GM19328 (cell line): ENCODE results near the gene FARS2.
A peak's percentile ranks its signal among the peaks of the same experiment; 100 is the strongest.

ENCODE experiments used
- ATAC-seq: cut with Tn5 transposase; IDR thresholded peaks from one replicate; pipeline ENCODE4 v1.9.1; 2021; ENCODE audit warnings: mild to moderate bottlenecking, moderate library complexity; ENCODE audit not compliant: unreplicated experiment

The FARS2 gene

GRCh38 chr6:5493806-5494205 lies 232.5 kb downstream of the FARS2 start:
- ATAC-seq, result no peak

GRCh38 chr6:5497896-5498578 lies 236.7 kb downstream of the FARS2 start:
- no peak for ATAC-seq

GRCh38 chr6:5498579-5498899 lies 237.2 kb downstream of the FARS2 start:
- no peak for ATAC-seq

GRCh38 chr6:5499644-5500306 lies 238.5 kb downstream of the FARS2 start:
- ATAC-seq, result no peak

GRCh38 chr6:5501837-5502236 lies 240.5 kb downstream of the FARS2 start:
- ATAC-seq, result no peak

GRCh38 chr6:5504078-5504477 lies 242.8 kb downstream of the FARS2 start:
- ATAC-seq, result no peak

GRCh38 chr6:5506149-5506548 lies 244.8 kb downstream of the FARS2 start:
- no peak for ATAC-seq

- ATAC-seq, result peak; percentile 32
Measured at GRCh38 chr6:5506597-5506996, 245.3 kb downstream of the FARS2 start.

GRCh38 chr6:5507131-5507681 lies 245.9 kb downstream of the FARS2 start:
- peak; percentile 73 for ATAC-seq

- ATAC-seq, result no peak
Measured at GRCh38 chr6:5509106-5509505, 247.8 kb downstream of the FARS2 start.

- ATAC-seq, result no peak
Measured at GRCh38 chr6:5510331-5511133, 249.2 kb downstream of the FARS2 start.

GRCh38 chr6:5511954-5512353 lies 250.6 kb downstream of the FARS2 start:
- no peak for ATAC-seq

- no peak for ATAC-seq
Measured at GRCh38 chr6:5512422-5512821, 251.1 kb downstream of the FARS2 start.

- no peak for ATAC-seq
Measured at GRCh38 chr6:5513408-5513807, 252.1 kb downstream of the FARS2 start.

GRCh38 chr6:5514353-5514752 lies 253.0 kb downstream of the FARS2 start:
- ATAC-seq, result no peak

- ATAC-seq, result no peak
Measured at GRCh38 chr6:5515200-5515599, 253.9 kb downstream of the FARS2 start.

- no peak for ATAC-seq
Measured at GRCh38 chr6:5516036-5516435, 254.7 kb downstream of the FARS2 start.

- peak; percentile 68 for ATAC-seq
Measured at GRCh38 chr6:5517796-5518195, 256.5 kb downstream of the FARS2 start.

- ATAC-seq, result no peak
Measured at GRCh38 chr6:5518936-5519491, 257.7 kb downstream of the FARS2 start.

- ATAC-seq, result no peak
Measured at GRCh38 chr6:5520796-5521195, 259.5 kb downstream of the FARS2 start.

GRCh38 chr6:5521322-5521721 lies 260.0 kb downstream of the FARS2 start:
- ATAC-seq, result no peak
